HEK293 (cell line): ENCODE measurements around the gene CYP4F12.
"Not testable (repeated sequence)": the region's sequence is repeated elsewhere in the genome, so short reads cannot be mapped to it uniquely, and the experiment has no call there.

Experiments used
- PRDM1 ChIP-seq: fragments of 450-650 bp; formaldehyde crosslinking; IDR thresholded peaks from 2 replicates; pipeline ENCODE4; 2016; ENCODE audit warnings: missing biosample characterization, missing genetic modification characterization
- ZNF423 ChIP-seq: fragments of 450-650 bp; formaldehyde crosslinking; IDR thresholded peaks from 2 replicates; pipeline ENCODE4 v1.5.1; 2016; ENCODE audit warnings: missing biosample characterization, missing genetic modification characterization
- ZNF768 ChIP-seq: fragments of 450-650 bp; formaldehyde crosslinking; IDR thresholded peaks from 2 replicates; pipeline ENCODE4 v1.5.1; 2018; ENCODE audit warnings: missing biosample characterization, mild to moderate bottlenecking, missing genetic modification characterization
- ZNF777 ChIP-seq: fragments of 450-650 bp; formaldehyde crosslinking; IDR thresholded peaks from 2 replicates; pipeline ENCODE4 v1.5.1; 2017; ENCODE audit warnings: missing biosample characterization, missing genetic modification characterization, borderline replicate concordance
- TF ChIP-seq, protein P1 (sequence below): fragments of 450-650 bp; formaldehyde crosslinking; IDR thresholded peaks from 2 replicates; pipeline ENCODE4 v1.5.1; 2016; ENCODE audit warnings: missing biosample characterization, missing genetic modification characterization

- TF ChIP-seq, protein P1, sequence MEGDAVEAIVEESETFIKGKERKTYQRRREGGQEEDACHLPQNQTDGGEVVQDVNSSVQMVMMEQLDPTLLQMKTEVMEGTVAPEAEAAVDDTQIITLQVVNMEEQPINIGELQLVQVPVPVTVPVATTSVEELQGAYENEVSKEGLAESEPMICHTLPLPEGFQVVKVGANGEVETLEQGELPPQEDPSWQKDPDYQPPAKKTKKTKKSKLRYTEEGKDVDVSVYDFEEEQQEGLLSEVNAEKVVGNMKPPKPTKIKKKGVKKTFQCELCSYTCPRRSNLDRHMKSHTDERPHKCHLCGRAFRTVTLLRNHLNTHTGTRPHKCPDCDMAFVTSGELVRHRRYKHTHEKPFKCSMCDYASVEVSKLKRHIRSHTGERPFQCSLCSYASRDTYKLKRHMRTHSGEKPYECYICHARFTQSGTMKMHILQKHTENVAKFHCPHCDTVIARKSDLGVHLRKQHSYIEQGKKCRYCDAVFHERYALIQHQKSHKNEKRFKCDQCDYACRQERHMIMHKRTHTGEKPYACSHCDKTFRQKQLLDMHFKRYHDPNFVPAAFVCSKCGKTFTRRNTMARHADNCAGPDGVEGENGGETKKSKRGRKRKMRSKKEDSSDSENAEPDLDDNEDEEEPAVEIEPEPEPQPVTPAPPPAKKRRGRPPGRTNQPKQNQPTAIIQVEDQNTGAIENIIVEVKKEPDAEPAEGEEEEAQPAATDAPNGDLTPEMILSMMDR (tag by site-specific recombination): not testable (repeated sequence)
- not testable (repeated sequence) for TF ChIP-seq ZNF777 (tag by site-specific recombination); ZNF423; PRDM1 (tag by site-specific recombination); ZNF768 (tag by site-specific recombination)
Measured at GRCh38 chr19:15679865-15680264, 7.0 kb downstream of the CYP4F12 start.
